Subcutaneous adipose tissue (tissue), 4 donors: Measurements from ENCODE around the gene PER2. TPM values are rescaled to one million over a fixed set of nuclear protein-coding genes. Genes with fewer than 3 reads are reported as not detected.

Experiments used
- total RNA-seq, 4 donors: library from RNA; depleted of rRNA; stranded (reverse); fragments of >200 nt; gene quantifications; one replicate each; pipeline ENCODE4 v1.1.0, GENCODE V29; 2016
- TF ChIP-seq, protein P1 (sequence below): fragments of 450-650 bp; IDR thresholded peaks from one replicate; pipeline ENCODE4 v1.5.1; 2016; ENCODE audit warnings: low read depth, mild to moderate bottlenecking, control low read depth, antibody characterized with exemption, moderate library complexity

PER2 gene
- total RNA-seq, 4 donors from 2014 or later: 2.9 to 17.9 (median 6.4) TPM

DNA sequence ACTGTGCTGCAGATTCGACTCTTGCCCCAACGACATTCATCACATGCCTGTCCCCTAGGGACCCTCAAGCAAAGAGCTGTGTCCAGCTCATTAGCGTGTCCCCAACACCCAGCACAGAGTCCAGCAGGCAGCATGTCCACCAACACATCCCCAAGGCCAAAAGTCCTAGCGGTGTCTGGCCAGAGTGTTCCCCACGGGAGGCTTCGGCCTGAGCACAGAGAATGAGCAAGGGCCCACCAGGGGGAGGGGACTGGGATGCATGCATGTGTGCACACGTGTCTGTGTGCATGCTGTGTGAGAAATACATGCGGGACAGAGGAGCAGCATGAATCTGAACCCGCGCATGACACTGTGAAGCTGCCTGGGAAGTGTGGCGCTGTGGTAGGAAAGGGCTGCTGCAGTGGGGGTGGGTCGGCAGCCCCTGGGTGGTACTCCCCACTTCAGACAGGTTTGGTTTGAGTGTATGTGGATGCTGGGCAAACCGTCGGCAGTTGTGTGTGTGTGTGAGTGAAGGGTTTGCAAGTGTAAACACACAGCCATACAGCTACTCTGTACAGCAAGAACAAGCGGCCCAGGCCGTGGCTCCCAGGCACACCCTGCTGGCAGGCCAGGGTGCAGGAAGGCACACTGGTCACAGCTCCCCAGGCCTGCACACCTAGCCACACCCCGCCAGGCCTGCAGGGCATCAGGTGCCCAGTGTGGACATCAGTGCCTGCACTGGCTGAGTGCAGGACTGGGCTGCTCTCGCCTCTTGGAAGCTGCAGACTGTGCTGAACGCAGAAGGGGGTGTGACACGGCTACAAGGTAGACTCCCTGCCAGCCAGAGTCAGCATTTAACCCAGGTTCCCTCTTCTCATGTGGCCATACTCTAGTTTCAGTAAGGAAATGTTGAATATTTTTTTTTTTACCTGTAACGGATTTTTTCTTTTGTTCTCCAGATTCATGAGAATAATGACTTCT, 29.1 kb downstream of the PER2 start:
- TF ChIP-seq, protein P1, sequence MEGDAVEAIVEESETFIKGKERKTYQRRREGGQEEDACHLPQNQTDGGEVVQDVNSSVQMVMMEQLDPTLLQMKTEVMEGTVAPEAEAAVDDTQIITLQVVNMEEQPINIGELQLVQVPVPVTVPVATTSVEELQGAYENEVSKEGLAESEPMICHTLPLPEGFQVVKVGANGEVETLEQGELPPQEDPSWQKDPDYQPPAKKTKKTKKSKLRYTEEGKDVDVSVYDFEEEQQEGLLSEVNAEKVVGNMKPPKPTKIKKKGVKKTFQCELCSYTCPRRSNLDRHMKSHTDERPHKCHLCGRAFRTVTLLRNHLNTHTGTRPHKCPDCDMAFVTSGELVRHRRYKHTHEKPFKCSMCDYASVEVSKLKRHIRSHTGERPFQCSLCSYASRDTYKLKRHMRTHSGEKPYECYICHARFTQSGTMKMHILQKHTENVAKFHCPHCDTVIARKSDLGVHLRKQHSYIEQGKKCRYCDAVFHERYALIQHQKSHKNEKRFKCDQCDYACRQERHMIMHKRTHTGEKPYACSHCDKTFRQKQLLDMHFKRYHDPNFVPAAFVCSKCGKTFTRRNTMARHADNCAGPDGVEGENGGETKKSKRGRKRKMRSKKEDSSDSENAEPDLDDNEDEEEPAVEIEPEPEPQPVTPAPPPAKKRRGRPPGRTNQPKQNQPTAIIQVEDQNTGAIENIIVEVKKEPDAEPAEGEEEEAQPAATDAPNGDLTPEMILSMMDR: no peak

DNA sequence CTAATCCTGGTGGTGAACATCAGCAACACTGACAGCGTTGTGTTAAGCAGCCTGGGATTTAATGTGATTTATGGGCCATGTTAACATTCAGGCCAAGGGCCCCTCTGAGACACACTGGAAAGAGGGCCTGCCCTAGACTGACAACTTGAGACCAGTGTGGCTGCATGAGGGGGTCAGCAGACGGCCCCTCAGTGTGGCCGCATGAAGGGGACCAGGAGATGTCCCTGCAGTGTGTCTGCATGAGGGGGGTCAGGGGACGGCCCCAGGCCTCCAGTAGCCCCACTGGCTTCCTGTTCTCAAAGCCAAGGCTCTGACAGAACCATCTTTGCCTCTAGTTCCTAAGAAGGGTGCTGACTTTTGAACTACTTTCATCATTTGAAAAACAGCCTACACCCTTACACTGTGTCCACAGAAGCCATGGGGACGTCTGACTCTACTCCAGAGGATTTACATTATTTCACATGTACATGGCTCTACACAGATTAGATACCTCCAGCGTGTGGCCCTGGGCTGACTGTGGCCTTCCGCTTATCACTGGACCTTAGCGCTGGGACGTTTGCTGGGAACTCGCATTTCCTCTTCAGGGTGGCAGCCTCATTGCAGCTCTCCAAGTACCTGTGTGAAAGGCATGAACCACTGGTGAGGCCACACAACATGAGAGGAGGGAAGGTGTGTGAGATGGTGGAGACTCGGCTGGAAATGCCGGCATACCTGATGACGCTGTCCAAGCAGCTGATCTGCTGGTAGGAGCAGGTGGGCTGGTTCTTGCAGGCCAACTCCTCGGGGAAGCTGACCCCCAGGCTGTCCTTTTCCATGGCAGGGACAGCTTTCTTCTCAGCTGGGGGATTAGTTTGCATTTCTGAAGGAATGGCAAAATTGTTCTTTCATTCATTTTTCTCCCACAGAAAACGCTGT, 30.4 kb downstream of the PER2 start:
- TF ChIP-seq, protein P1: no peak

DNA sequence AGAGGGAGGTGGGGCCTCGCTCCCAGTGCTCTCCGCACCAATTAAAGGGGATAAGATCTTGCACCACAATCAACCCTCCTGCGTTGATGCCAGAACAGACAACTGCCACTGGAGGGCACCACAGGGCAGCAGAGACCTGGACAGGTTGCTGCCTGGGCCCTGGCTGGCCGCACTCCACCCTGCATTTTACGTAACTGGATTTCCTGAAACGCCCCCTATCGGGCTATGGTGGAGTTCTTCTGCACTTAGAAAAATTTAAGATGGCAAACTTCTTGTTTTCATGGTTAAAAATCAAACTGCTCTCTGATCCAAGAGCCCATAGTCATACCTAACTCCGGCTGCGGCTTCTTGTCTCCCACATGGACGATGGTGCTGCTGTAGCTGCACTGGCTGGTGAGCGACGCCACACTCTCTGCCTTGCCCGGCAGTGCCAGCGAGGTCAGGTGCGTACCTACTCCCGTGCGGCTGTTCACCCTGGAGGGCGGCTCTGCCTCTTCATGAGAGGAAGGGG, 31.8 kb downstream of the PER2 start:
- TF ChIP-seq, protein P1: no peak

DNA sequence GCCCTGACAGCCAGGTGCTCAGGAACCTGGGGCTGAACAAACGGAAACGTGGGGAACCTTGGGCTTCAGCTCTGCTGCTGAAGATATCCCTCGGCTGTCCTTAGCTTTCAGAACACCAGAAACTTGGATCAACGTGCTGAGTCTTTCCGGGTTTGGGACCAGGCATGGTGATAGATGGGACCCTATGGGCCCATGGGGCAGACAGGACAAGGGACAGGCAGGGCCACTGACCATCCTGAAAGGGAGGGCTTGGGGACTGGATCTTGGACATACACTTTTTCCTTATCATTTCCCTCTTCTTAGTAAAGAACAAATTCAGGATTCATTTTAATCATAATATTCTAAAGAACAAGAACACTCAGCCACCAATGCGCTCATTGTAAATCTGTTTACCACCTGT, 32.3 kb downstream of the PER2 start:
- TF ChIP-seq, protein P1: no peak

DNA sequence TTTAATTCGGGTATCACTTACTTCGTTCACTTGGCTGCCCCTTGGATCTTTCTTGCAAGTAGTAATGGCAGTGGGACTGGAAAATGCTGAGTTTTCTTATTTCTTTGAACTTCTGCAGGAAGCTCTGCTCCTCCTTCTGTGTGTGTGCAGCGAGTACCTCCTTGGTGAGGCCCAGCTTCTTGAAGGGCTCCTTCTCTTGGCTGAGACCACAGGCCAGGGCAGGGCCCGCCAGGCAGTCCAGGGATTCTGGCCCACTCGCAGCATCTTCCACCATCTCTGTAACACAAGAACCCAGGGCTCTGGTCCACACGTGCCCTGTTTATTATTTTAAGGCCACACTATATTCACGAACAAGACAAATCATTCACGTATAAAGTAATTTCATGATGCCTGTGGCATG, 32.8 kb downstream of the PER2 start:
- TF ChIP-seq, protein P1: no peak

DNA sequence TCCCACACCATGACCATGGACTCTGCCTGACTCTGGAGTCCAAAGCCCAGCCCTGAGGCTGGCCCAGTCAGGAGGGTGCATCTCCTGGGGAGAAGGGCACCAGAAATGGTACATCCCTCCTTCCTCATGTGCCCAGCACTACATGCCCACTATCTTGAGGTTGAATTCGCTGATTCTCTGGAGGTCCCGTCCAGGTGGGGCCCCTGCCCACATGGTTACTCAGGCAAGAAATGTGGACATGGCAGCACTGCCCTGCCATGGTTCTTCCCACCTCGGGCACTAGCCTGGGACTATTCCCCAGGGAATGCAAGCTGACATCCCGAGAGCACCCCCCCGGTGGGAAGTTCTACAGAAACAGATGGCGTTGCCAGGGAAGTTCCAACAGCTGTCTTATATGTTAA, 33.3 kb downstream of the PER2 start:
- TF ChIP-seq, protein P1: no peak
